BE2C (cell line): ENCODE results near the gene FBXO2.

Source experiments
- DNase-seq: peaks from one replicate; pipeline ENCODE4 v3.0.0-alpha.2; 2020
- H3K27me3 ChIP-seq: fragments of 250-450 bp; sonication (Bioruptor Pico); 2 replicates; pipeline ENCODE4 v1.5.1; 2020; ENCODE audit warnings: mild to moderate bottlenecking
- H3K36me3 ChIP-seq: fragments of 250-450 bp; sonication (Bioruptor Pico); 2 replicates; pipeline ENCODE4 v1.5.1; 2020; ENCODE audit warnings: mild to moderate bottlenecking
- H3K4me1 ChIP-seq: fragments of 250-450 bp; sonication (Bioruptor Pico); 2 replicates; pipeline ENCODE4 v1.5.1; 2020
- H3K4me3 ChIP-seq: 2 replicates; pipeline ENCODE4 v1.5.1; 2011; ENCODE audit warnings: low read depth, low read length
- H3K9me3 ChIP-seq: fragments of 250-450 bp; sonication (Bioruptor Pico); 2 replicates; pipeline ENCODE4 v1.5.1; 2020
- CTCF ChIP-seq: IDR thresholded peaks from 2 replicates; pipeline ENCODE4 v1.5.1; 2012; ENCODE audit warnings: mild to moderate bottlenecking, low read depth, low read length

Gene FBXO2

GRCh38 chr1:11600836-11601235 lies 53.4 kb downstream of the FBXO2 start:
- Histone ChIP-seq H3K9me3 (no peaks in the 10 kb centered on the region), H3K36me3 (no peaks in the 10 kb centered on the region), H3K4me3 (no peak overlapping the region), H3K4me1 (no peaks in the 10 kb centered on the region; the same call in 1 of the 2 replicates), H3K27me3 (no peaks in the 10 kb centered on the region)
- TF ChIP-seq CTCF = no peak
- no peak for DNase-seq

- no peaks in the 10 kb centered on the region for H3K9me3 ChIP-seq
- H3K4me1 ChIP-seq = no peaks in the 10 kb centered on the region; the same call in 1 of the 2 replicates
- DNase-seq = no peak
- H3K4me3 ChIP-seq = no peak overlapping the region
- no peak for TF ChIP-seq CTCF
- no peaks in the 10 kb centered on the region for H3K36me3 ChIP-seq
- no peaks in the 10 kb centered on the region for H3K27me3 ChIP-seq
These were observed 54.2 kb downstream of the FBXO2 start for GRCh38 chr1:11599891-11600576.

GRCh38 chr1:11598461-11598860 lies 55.8 kb downstream of the FBXO2 start:
- Histone ChIP-seq H3K27me3 (no peaks in the 10 kb centered on the region), H3K9me3 (no peaks in the 10 kb centered on the region), H3K4me1 (no peaks in the 10 kb centered on the region; the same call in 1 of the 2 replicates), H3K4me3 (no peak overlapping the region), H3K36me3 (no peaks in the 10 kb centered on the region)
- no peak for DNase-seq
- no peak for TF ChIP-seq CTCF
